ENCODE measurements around the gene RPL18. TPM values are rescaled to one million over a fixed set of nuclear protein-coding genes. Genes with fewer than 3 reads are reported as not detected.

The RPL18 gene
- total RNA-seq, 1 experiment from 2014 or later = 1,812 TPM

DNA sequence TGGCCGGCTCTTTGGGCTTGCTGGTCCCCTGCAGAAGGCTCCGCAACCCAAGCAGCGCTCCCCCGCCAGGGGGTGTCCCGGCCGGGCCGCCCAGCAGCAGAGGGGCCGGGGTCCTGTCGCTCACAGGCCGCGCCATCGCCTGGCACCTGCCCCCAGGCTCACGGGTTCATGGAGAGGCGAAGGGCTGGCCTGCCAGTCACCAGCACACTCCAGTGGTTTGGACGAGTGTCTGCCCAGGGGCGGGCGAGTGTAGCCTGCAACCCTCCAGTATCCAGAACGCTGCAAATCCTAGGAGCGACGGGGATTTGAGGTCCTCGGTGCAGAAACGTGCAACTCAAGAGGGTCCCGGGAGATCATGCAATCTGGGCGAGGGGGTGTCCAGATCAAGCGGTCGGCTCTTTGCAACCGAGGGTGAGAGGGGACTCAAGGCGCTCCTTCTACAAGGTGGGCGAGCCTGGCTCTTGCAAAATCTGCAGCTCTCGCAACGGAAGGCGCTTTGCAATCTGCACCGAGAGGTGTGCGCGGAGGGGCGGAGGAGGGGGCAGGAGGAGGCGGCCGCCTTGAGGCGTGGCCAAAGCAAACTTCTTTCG lies 18.0 kb upstream of the RPL18 start, which contains the start of gene DBP:
Gene DBP (minus strand): TSS at position 521 of the 590 bp plus-strand sequence. CDS start 385 bp downstream, at position 136.
- Histone ChIP-seq H3K4me1 (peaks cover 37% of the 10 kb centered on the region), H3K27me3 (replicated peaks; ENCODE audit: control insufficient read depth, insufficient read depth, low read length) (no peaks in the 10 kb centered on the region), H3K9me3 (no peaks in the 10 kb centered on the region), H3K4me3 (ENCODE audit: low read depth, low read length) (peak within 1 kb of the TSS; percentile 63), H3K36me3 (ENCODE audit: control insufficient read depth, insufficient read depth, low read length) (no peaks in the 10 kb centered on the region)
- BruUV-seq (replicated peaks) = no TSS peak
- ChIA-PET POLR2A (interaction anchor here (0.6 to 2.0 kb wide), 5 partner anchors 13 to 1074 kb away, joined by 3 to 17 read pairs (median 5); partner anchors contain the start of genes RPL18 and SPHK2), CTCF (interaction anchor here (1.2 kb wide), 1 partner anchor 9 kb away, joined by 3 read pairs; the partner anchor contains the start of gene CA11)
- TF ChIP-seq CTCF (IDR thresholded peaks at IDR 0.05; ENCODE audit: insufficient read depth in 1 of 2, low read depth in 1 of 2, low read length in 1 of 2, severe bottlenecking in 1 of 2, unreplicated experiment in 1 of 2) = peak in 1 of 2 experiments; percentile 39
- Mint-ChIP-seq H3K27me3 (ENCODE audit: insufficient read depth, unreplicated experiment) (no peaks in the 10 kb centered on the region), H3K36me3 (ENCODE audit: insufficient read depth, unreplicated experiment) (peaks cover 57% of the 10 kb centered on the region), H3K4me1 (ENCODE audit: low read depth, unreplicated experiment) (peaks cover 36% of the 10 kb centered on the region), H3K4me3 (ENCODE audit: unreplicated experiment) (peak within 1 kb of the TSS; percentile 80), H3K9me3 (ENCODE audit: unreplicated experiment) (peaks cover 9% of the 10 kb centered on the region), H3K27ac (ENCODE audit: unreplicated experiment) (peak within 1 kb of the TSS; percentile 96)
- intact Hi-C loops (cut with micrococcal nuclease; ENCODE audit: unreplicated experiment) = loop anchor here (1.0 to 5.0 kb wide), 5 partner anchors 9 to 325 kb away; partner anchors contain the start of genes CA11, HSD17B14, RPL18 and SPHK2
- DNase-seq = peak in 1 of 2 experiments; percentile 68

- Mint-ChIP-seq H3K27me3 (ENCODE audit: insufficient read depth, unreplicated experiment) (no peaks in the 10 kb centered on the region), H3K4me1 (ENCODE audit: low read depth, unreplicated experiment) (peaks cover 36% of the 10 kb centered on the region), H3K36me3 (ENCODE audit: insufficient read depth, unreplicated experiment) (peaks cover 65% of the 10 kb centered on the region), H3K27ac (ENCODE audit: unreplicated experiment) (peak overlapping the region; percentile 93), H3K9me3 (ENCODE audit: unreplicated experiment) (peaks cover 9% of the 10 kb centered on the region), H3K4me3 (ENCODE audit: unreplicated experiment) (peak overlapping the region; percentile 80)
- CTCF ChIA-PET = no interaction called here
- H3K36me3 ChIP-seq (ENCODE audit: control insufficient read depth, insufficient read depth, low read length) = 0 out of 2 replicates have a peak, but pooled peaks cover under 1% of the 10 kb centered on the region
- peak in 1 of 2 experiments; percentile 56 for DNase-seq
- POLR2A ChIA-PET = interaction anchor here (0.6 to 2.0 kb wide), 5 partner anchors 12 to 1075 kb away, joined by 3 to 17 read pairs (median 5); partner anchors contain the start of genes RPL18 and SPHK2
- intact Hi-C loops (cut with micrococcal nuclease; ENCODE audit: unreplicated experiment) = loop anchor here (2.0 to 5.0 kb wide), 3 partner anchors 133 to 326 kb away; partner anchors contain the start of gene HSD17B14
- H3K27me3 ChIP-seq (replicated peaks; ENCODE audit: control insufficient read depth, insufficient read depth, low read length) = no peaks in the 10 kb centered on the region
- no peaks in the 10 kb centered on the region for H3K9me3 ChIP-seq
- peak overlapping the region; percentile 53 for H3K4me3 ChIP-seq (ENCODE audit: low read depth, low read length)
- H3K4me1 ChIP-seq = peaks cover 45% of the 10 kb centered on the region
- no TSS peak for BruUV-seq (replicated peaks)
- no peak for TF ChIP-seq CTCF (IDR thresholded peaks at IDR 0.05; ENCODE audit: insufficient read depth in 1 of 2, low read depth in 1 of 2, low read length in 1 of 2, severe bottlenecking in 1 of 2, unreplicated experiment in 1 of 2)
Observed at GRCh38 chr19:48635966-48636858, 17.2 kb upstream of the RPL18 start.

Measured in Caco-2 (cell line).